Astrocyte (in vitro differentiated cells and primary cell): ENCODE measurements around the gene RASSF3.

Source experiments
- EZH2 ChIP-seq: IDR thresholded peaks from 2 replicates; pipeline ENCODE4 v1.6.1; 2012; ENCODE audit warnings: mild to moderate bottlenecking, low read length, inconsistent platforms; ENCODE audit not compliant: insufficient read depth
- TF ChIP-seq, protein P1 (sequence below): IDR thresholded peaks from 2 replicates; pipeline ENCODE4 v1.5.1; 2011; ENCODE audit warnings: low read depth, mild to moderate bottlenecking, inconsistent platforms, low read length, moderate library complexity; ENCODE audit not compliant: insufficient read depth

DNA sequence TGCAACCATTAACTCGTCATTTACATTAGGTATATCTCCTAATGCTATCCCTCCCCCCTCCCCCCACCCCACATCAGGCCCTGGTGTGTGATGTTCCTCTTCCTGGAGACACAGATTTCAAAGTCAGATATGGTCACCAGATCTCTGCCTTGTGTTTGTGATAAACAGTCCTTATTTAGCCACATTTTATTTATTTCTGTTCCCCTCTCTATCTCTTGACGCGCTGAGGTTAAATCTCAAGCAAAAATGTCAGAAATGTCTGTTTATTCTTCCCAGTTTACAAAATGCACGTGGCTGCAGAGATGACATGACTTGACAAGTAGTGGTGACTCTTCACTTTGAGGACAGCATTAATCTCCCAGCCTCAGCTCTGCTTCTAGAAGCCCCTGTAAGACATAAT, 11.5 kb upstream of the RASSF3 start:
- TF ChIP-seq, protein P1, sequence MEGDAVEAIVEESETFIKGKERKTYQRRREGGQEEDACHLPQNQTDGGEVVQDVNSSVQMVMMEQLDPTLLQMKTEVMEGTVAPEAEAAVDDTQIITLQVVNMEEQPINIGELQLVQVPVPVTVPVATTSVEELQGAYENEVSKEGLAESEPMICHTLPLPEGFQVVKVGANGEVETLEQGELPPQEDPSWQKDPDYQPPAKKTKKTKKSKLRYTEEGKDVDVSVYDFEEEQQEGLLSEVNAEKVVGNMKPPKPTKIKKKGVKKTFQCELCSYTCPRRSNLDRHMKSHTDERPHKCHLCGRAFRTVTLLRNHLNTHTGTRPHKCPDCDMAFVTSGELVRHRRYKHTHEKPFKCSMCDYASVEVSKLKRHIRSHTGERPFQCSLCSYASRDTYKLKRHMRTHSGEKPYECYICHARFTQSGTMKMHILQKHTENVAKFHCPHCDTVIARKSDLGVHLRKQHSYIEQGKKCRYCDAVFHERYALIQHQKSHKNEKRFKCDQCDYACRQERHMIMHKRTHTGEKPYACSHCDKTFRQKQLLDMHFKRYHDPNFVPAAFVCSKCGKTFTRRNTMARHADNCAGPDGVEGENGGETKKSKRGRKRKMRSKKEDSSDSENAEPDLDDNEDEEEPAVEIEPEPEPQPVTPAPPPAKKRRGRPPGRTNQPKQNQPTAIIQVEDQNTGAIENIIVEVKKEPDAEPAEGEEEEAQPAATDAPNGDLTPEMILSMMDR, result no peak
- TF ChIP-seq EZH2, result no peak
